Subcutaneous adipose tissue (tissue), 4 donors: ENCODE measurements around the gene ODR4. TPM values are rescaled to one million over a fixed set of nuclear protein-coding genes. Genes with fewer than 3 reads are reported as not detected.

Source experiments
- CTCF ChIP-seq: fragments of 450-650 bp; IDR thresholded peaks from one replicate; pipeline ENCODE4 v1.5.1; 2016; ENCODE audit warnings: low read depth, mild to moderate bottlenecking, control low read depth, antibody characterized with exemption, moderate library complexity
- total RNA-seq, 4 donors: library from RNA; depleted of rRNA; stranded (reverse); fragments of >200 nt; gene quantifications; one replicate each; pipeline ENCODE4 v1.1.0, GENCODE V29; 2016

ODR4 gene
- total RNA-seq, 4 donors from 2014 or later, result 22.0 to 31.1 (median 23.7) TPM

DNA sequence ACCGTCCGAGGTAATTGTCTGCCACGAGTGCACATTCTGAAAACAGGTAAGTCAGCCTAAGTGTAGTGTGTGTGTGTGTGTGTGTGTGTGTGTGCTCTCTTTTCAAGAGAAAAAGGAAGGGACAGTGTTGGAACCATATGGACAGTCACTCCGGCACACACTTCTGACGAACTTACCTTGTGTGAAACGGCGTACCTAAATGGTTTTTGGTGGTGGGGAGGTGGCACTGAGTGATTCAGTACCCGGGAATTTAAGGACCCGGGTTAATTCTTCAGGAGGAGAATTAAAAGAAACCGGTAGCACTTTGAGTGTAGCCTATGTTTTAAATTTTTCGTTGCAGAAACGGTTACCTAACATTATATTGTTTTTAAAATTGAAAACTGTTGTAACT lies 286 bp downstream of the ODR4 start:
- TF ChIP-seq CTCF, result no peak

GRCh38 chr1:186386725-186387383 lies 11.2 kb downstream of the ODR4 start:
- TF ChIP-seq CTCF, result no peak

DNA sequence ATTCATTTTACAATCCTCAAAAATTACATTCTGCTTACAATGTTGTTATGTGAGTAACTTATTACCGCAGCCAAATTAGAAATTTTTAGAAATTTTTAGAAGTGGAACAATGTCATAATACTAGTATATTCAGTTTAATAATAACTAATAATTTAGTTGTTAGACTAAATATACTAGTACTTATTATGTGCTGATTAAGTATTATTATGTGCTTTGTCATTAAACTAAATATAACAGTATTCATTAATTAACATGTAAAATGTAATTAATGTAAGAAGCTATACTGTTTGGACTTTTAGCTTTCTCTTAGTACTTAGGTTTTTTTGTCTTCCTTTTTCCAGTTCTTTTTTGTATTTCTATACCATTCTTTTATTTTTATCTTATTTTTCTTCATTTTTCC lies 15.3 kb downstream of the ODR4 start:
- no peak for TF ChIP-seq CTCF

DNA sequence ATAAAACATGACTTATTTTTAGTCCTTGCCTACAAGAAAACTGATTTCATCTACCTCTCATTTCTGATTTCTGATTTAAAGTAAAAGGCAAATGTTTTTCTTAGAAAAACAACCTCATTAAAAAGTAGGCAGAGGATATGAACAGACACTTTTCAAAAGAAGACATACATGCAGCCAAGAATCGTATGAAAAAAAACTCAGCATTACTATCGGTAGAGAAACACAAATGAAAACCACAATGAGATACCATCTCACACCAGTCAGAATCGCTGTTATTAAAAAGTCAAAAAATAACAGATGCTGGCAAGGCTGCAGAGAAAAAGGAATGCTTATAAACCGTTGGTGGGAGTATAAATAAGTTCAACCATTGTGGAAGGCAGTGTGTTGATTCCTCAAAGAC lies 16.2 kb downstream of the ODR4 start:
- no peak for TF ChIP-seq CTCF

GRCh38 chr1:186403632-186404031 lies 28.0 kb downstream of the ODR4 start:
- no peak for TF ChIP-seq CTCF

GRCh38 chr1:186404454-186405051 lies 28.9 kb downstream of the ODR4 start:
- no peak for TF ChIP-seq CTCF

DNA sequence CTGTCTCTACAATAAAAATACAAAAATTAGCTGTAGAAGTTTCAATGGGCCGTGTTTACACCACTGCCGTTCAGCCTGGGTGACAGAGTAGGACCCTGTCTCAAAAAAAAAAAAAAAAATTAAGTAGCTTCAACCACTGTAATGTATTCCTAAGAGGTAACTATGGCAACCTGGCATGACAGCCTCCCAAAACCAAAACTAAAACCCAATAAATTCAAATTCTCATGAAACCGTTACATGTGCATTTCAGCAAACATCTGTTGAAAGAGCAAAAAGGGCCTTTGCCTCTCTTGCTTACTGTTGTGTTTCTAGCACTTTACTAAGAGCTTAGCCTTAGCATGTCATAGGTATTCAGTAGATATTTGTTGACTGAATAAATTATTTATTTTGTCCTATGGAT lies 33.5 kb downstream of the ODR4 start:
- no peak for TF ChIP-seq CTCF
